Measurements from ENCODE around the gene LILRB3.
"Not testable (repeated sequence)": the region's sequence is repeated elsewhere in the genome, so short reads cannot be mapped to it uniquely, and the experiment has no call there.

Gene LILRB3

GRCh38 chr19:54242234-54242633 lies 19.4 kb upstream of the LILRB3 start:
- DNase-seq (ENCODE audit: low read depth): not testable (repeated sequence)

- not testable (repeated sequence) for DNase-seq (ENCODE audit: low read depth)
Observed at GRCh38 chr19:54240372-54241336, 17.8 kb upstream of the LILRB3 start.

GRCh38 chr19:54239491-54240371 lies 16.9 kb upstream of the LILRB3 start:
- DNase-seq (ENCODE audit: low read depth): not testable (repeated sequence)

- DNase-seq (ENCODE audit: low read depth): no peak
Observed at GRCh38 chr19:54233941-54234340, 11.1 kb upstream of the LILRB3 start.

- peak; percentile 60 for DNase-seq (ENCODE audit: low read depth)
Observed at GRCh38 chr19:54231077-54231931, 8.5 kb upstream of the LILRB3 start.

- no peak for DNase-seq (ENCODE audit: low read depth)
Observed at GRCh38 chr19:54230031-54230430, 7.2 kb upstream of the LILRB3 start.

- no peak for DNase-seq (ENCODE audit: low read depth)
Observed at GRCh38 chr19:54229146-54229545, 6.3 kb upstream of the LILRB3 start.

GRCh38 chr19:54224619-54225018 lies 1.8 kb upstream of the LILRB3 start:
- not testable (repeated sequence) for DNase-seq (ENCODE audit: low read depth)

GRCh38 chr19:54223937-54224281 lies 1.1 kb upstream of the LILRB3 start:
- not testable (repeated sequence) for DNase-seq (ENCODE audit: low read depth)

- DNase-seq (ENCODE audit: low read depth): not testable (repeated sequence)
Observed at GRCh38 chr19:54223277-54223936, 600 bp upstream of the LILRB3 start.

GRCh38 chr19:54221947-54222346 lies 860 bp downstream of the LILRB3 start:
- DNase-seq (ENCODE audit: low read depth): not testable (repeated sequence)

- not testable (repeated sequence) for DNase-seq (ENCODE audit: low read depth)
Observed at GRCh38 chr19:54219702-54220101, 3.1 kb downstream of the LILRB3 start.

GRCh38 chr19:54218960-54219661 lies 3.7 kb downstream of the LILRB3 start:
- no peak for DNase-seq (ENCODE audit: low read depth)

- no peak for DNase-seq (ENCODE audit: low read depth)
Observed at GRCh38 chr19:54218259-54218658, 4.5 kb downstream of the LILRB3 start.

- DNase-seq (ENCODE audit: low read depth): not testable (repeated sequence)
Observed at GRCh38 chr19:54217517-54218247, 5.1 kb downstream of the LILRB3 start.

GRCh38 chr19:54216869-54217268 lies 5.9 kb downstream of the LILRB3 start:
- DNase-seq (ENCODE audit: low read depth): no peak

GRCh38 chr19:54214734-54215133 lies 8.1 kb downstream of the LILRB3 start:
- not testable (repeated sequence) for DNase-seq (ENCODE audit: low read depth)

- not testable (repeated sequence) for DNase-seq (ENCODE audit: low read depth)
Observed at GRCh38 chr19:54214217-54214616, 8.6 kb downstream of the LILRB3 start.

GRCh38 chr19:54211235-54211634 lies 11.6 kb downstream of the LILRB3 start:
- no peak for DNase-seq (ENCODE audit: low read depth)
